Testis (tissue), 3 donors: ENCODE data around the gene NPAT. TPM values are rescaled to one million over a fixed set of nuclear protein-coding genes. Genes with fewer than 3 reads are reported as not detected.

Experiments used
- DNase-seq: peaks from one replicate; pipeline ENCODE4 v3.0.0-alpha.2; 2019
- H3K27ac ChIP-seq, 2 donors: fragments of 200-600 bp; sonication (generic); one replicate each; pipeline ENCODE4 v1.5.1; 2019
- H3K27me3 ChIP-seq: fragments of 200-600 bp; sonication (generic); one replicate; pipeline ENCODE4 v1.5.1; 2019
- H3K36me3 ChIP-seq: fragments of 200-600 bp; sonication (generic); one replicate; pipeline ENCODE4 v1.5.1; 2017; ENCODE audit warnings: low read depth; ENCODE audit errors: missing control alignments
- H3K4me1 ChIP-seq: fragments of 200-600 bp; sonication (generic); one replicate; pipeline ENCODE4 v1.5.1; 2019
- H3K4me3 ChIP-seq, 2 donors: fragments of 200-600 bp; sonication (generic); one replicate each; pipeline ENCODE4 v1.5.1; 2017 to 2019
- H3K9me3 ChIP-seq: fragments of 200-600 bp; sonication (generic); one replicate; pipeline ENCODE4 v1.5.1; 2017
- CTCF ChIP-seq, 3 experiments: fragments of 450-650 bp in 2 of 3; fragments of 200-600 bp in 1 of 3; sonication (generic) in 1 of 3; IDR thresholded peaks; one replicate each; pipeline ENCODE4 v1.5.1; 2016 to 2019; ENCODE audit warnings: antibody characterized with exemption in 3 of 3, mild to moderate bottlenecking in 2 of 3, moderate library complexity in 1 of 3
- POLR2A ChIP-seq: fragments of 450-650 bp; IDR thresholded peaks from one replicate; pipeline ENCODE4 v1.6.1; 2017; ENCODE audit warnings: antibody characterized with exemption, mild to moderate bottlenecking, moderate library complexity
- whole genome bisulfite sequencing, 2 donors: methylation state at CpG; one replicate each; pipeline ENCODE4 v1.1.5; 2018; 5-methylcytosine and 5-hydroxymethylcytosine counted together
- intact Hi-C: fragments of 100-400 bp; cut with DNase I; formaldehyde crosslinking; loops from one replicate; pipeline ENCODE4 v1.15.1; 2023; ENCODE audit warnings: low total_unique reads
- polyA plus RNA-seq: library from polyadenylated mRNA; stranded (reverse); fragments of 350-450 nt; fragmentation: Illumina TruSeq; extraction: RNeasy Lipid Tissue Mini Kit (QIAGEN cat#74804); gene quantifications from one replicate; pipeline ENCODE4 v1.2.3, GENCODE V29; 2014; ENCODE audit warnings: low read depth, low replicate concordance; ENCODE audit not compliant: insufficient read depth
- total RNA-seq, 2 donors: library from RNA; depleted of rRNA; stranded (reverse); fragments of >200 nt; gene quantifications; one replicate each; pipeline ENCODE4 v1.2.3, GENCODE V29; 2016

The NPAT gene
- total and polyA plus RNA-seq, 3 donors from 2014 or later = 7.9 to 24.3 (median 20.9) TPM

- no peak for DNase-seq
- H3K9me3 ChIP-seq = no peaks in the 10 kb centered on the region
- H3K27ac ChIP-seq = no peak overlapping the region
- intact Hi-C loops = no loop called here
- no peak overlapping the region for H3K4me3 ChIP-seq
- H3K27me3 ChIP-seq = no peaks in the 10 kb centered on the region
- H3K4me1 ChIP-seq = no peaks in the 10 kb centered on the region
- H3K36me3 ChIP-seq = no peaks in the 10 kb centered on the region
- TF ChIP-seq CTCF (IDR thresholded peaks at IDR 0.05) (no peak), POLR2A (no peak)
- WGBS, 2 donors = 93 to 98% methylated on average over 5 to 6 of the region's 6 CpGs
Observed at GRCh38 chr11:108206171-108206570, 16.3 kb downstream of the NPAT start.

GRCh38 chr11:108204929-108205499, 17.4 kb downstream of the NPAT start:
- no peak for DNase-seq
- Histone ChIP-seq H3K4me1 (no peaks in the 10 kb centered on the region), H3K27ac (no peak overlapping the region), H3K9me3 (no peaks in the 10 kb centered on the region), H3K36me3 (no peaks in the 10 kb centered on the region), H3K4me3 (no peak overlapping the region), H3K27me3 (no peaks in the 10 kb centered on the region)
- 93 to 96% methylated on average over 4 of the region's 4 CpGs for WGBS, 2 donors
- no peak for TF ChIP-seq CTCF (IDR thresholded peaks at IDR 0.05)
- TF ChIP-seq POLR2A = no peak
- intact Hi-C loops = no loop called here

- Histone ChIP-seq H3K27me3 (no peaks in the 10 kb centered on the region), H3K4me1 (no peaks in the 10 kb centered on the region), H3K36me3 (no peaks in the 10 kb centered on the region), H3K9me3 (no peaks in the 10 kb centered on the region), H3K4me3 (no peak overlapping the region), H3K27ac (no peak overlapping the region)
- intact Hi-C loops = no loop called here
- DNase-seq = no peak
- no peak for TF ChIP-seq CTCF (IDR thresholded peaks at IDR 0.05)
- TF ChIP-seq POLR2A = no peak
- WGBS, 2 donors = 96 to 99% methylated on average over 7 to 9 of the region's 9 CpGs
Observed at GRCh38 chr11:108204376-108204775, 18.1 kb downstream of the NPAT start.

GRCh38 chr11:108203075-108203474, 19.4 kb downstream of the NPAT start:
- no peak for DNase-seq
- WGBS, 2 donors = 80 to 84% methylated on average over 2 of the region's 2 CpGs
- Histone ChIP-seq H3K27ac (no peak overlapping the region), H3K27me3 (no peaks in the 10 kb centered on the region), H3K4me1 (no peaks in the 10 kb centered on the region), H3K9me3 (no peaks in the 10 kb centered on the region), H3K4me3 (no peak overlapping the region), H3K36me3 (no peaks in the 10 kb centered on the region)
- intact Hi-C loops = no loop called here
- no peak for TF ChIP-seq CTCF (IDR thresholded peaks at IDR 0.05)
- no peak for TF ChIP-seq POLR2A
